GM21447 (cell line): ENCODE data around the gene PCBP3.
"Not testable (repeated sequence)": the region's sequence is repeated elsewhere in the genome, so short reads cannot be mapped to it uniquely, and the experiment has no call there.

Experiments
- ATAC-seq: cut with Tn5 transposase; IDR thresholded peaks from one replicate; pipeline ENCODE4 v1.9.1; 2021; ENCODE audit not compliant: unreplicated experiment

The PCBP3 gene

GRCh38 chr21:45870421-45870820 is 226.9 kb downstream of the PCBP3 start:
- no peak for ATAC-seq

- no peak for ATAC-seq
Measured at GRCh38 chr21:45870851-45871615, 227.5 kb downstream of the PCBP3 start.

GRCh38 chr21:45871616-45872236 is 228.2 kb downstream of the PCBP3 start:
- ATAC-seq = no peak

- no peak for ATAC-seq
Measured at GRCh38 chr21:45872471-45872870, 228.9 kb downstream of the PCBP3 start.

GRCh38 chr21:45872902-45873301 is 229.4 kb downstream of the PCBP3 start:
- ATAC-seq = no peak

- ATAC-seq = no peak
Measured at GRCh38 chr21:45873418-45873817, 229.9 kb downstream of the PCBP3 start.

GRCh38 chr21:45873866-45874265 is 230.3 kb downstream of the PCBP3 start:
- ATAC-seq = no peak

GRCh38 chr21:45874716-45875415 is 231.3 kb downstream of the PCBP3 start:
- ATAC-seq = no peak

GRCh38 chr21:45875416-45875760 is 231.9 kb downstream of the PCBP3 start:
- no peak for ATAC-seq

GRCh38 chr21:45875881-45876280 is 232.4 kb downstream of the PCBP3 start:
- ATAC-seq = no peak

- ATAC-seq = no peak
Measured at GRCh38 chr21:45876381-45877170, 233.1 kb downstream of the PCBP3 start.

GRCh38 chr21:45877171-45877438 is 233.6 kb downstream of the PCBP3 start:
- ATAC-seq = no peak

- no peak for ATAC-seq
Measured at GRCh38 chr21:45877821-45878469, 234.4 kb downstream of the PCBP3 start.

GRCh38 chr21:45880097-45881068 is 236.9 kb downstream of the PCBP3 start:
- no peak for ATAC-seq

- ATAC-seq = no peak
Measured at GRCh38 chr21:45882645-45883044, 239.1 kb downstream of the PCBP3 start.

- ATAC-seq = no peak
Measured at GRCh38 chr21:45883090-45883489, 239.6 kb downstream of the PCBP3 start.

GRCh38 chr21:45885597-45885929 is 242.0 kb downstream of the PCBP3 start:
- no peak for ATAC-seq

GRCh38 chr21:45885930-45886601 is 242.5 kb downstream of the PCBP3 start:
- ATAC-seq = not testable (repeated sequence)

GRCh38 chr21:45886610-45887026 is 243.1 kb downstream of the PCBP3 start:
- ATAC-seq = no peak
